Measurements from ENCODE around the gene KLHDC3. TPM values are rescaled to one million over a fixed set of nuclear protein-coding genes. Genes with fewer than 3 reads are reported as not detected.
"Not testable (repeated sequence)": the region's sequence is repeated elsewhere in the genome, so short reads cannot be mapped to it uniquely, and the experiment has no call there.

Gene KLHDC3
- total RNA-seq, 6 experiments from 2014 or later: 41.6 to 51.2 (median 45.9) TPM

GRCh38 chr6:43037197-43037596 lies 23.1 kb downstream of the KLHDC3 start:
- H3K4me3 Mint-ChIP-seq: no peak overlapping the region
- H3K27ac Mint-ChIP-seq: no peak overlapping the region
- H3K4me1 Mint-ChIP-seq (ENCODE audit: low read depth): no peaks in the 10 kb centered on the region
- peaks cover 38% of the 10 kb centered on the region for H3K36me3 Mint-ChIP-seq (ENCODE audit: low read depth)
- H3K27me3 Mint-ChIP-seq (ENCODE audit: insufficient read depth): peaks cover 6% of the 10 kb centered on the region; the same call in 1 of the 2 replicates
- no peak for TF ChIP-seq CTCF (IDR thresholded peaks at IDR 0.05)
- H3K9me3 Mint-ChIP-seq: no peaks in the 10 kb centered on the region
- no peak for DNase-seq

GRCh38 chr6:43037706-43038105 lies 23.7 kb downstream of the KLHDC3 start:
- DNase-seq: no peak
- peaks cover 6% of the 10 kb centered on the region; the same call in 1 of the 2 replicates for H3K27me3 Mint-ChIP-seq (ENCODE audit: insufficient read depth)

GRCh38 chr6:43038727-43039126 lies 24.7 kb downstream of the KLHDC3 start:
- H3K27me3 Mint-ChIP-seq (ENCODE audit: insufficient read depth): peaks cover 4% of the 10 kb centered on the region; the same call in 1 of the 2 replicates
- H3K4me1 Mint-ChIP-seq (ENCODE audit: low read depth): no peaks in the 10 kb centered on the region
- no peak for DNase-seq
- H3K9me3 Mint-ChIP-seq: no peaks in the 10 kb centered on the region
- no peak overlapping the region for H3K27ac Mint-ChIP-seq
- no peak overlapping the region for H3K4me3 Mint-ChIP-seq
- TF ChIP-seq CTCF (IDR thresholded peaks at IDR 0.05): no peak
- peaks cover 32% of the 10 kb centered on the region for H3K36me3 Mint-ChIP-seq (ENCODE audit: low read depth)

More at GRCh38 chr6:43037706-43038105, 23.7 kb downstream of the KLHDC3 start:
- Mint-ChIP-seq H3K36me3 (ENCODE audit: low read depth) (peaks cover 38% of the 10 kb centered on the region), H3K27ac (no peak overlapping the region), H3K4me3 (no peak overlapping the region), H3K4me1 (ENCODE audit: low read depth) (no peaks in the 10 kb centered on the region), H3K9me3 (no peaks in the 10 kb centered on the region)
- TF ChIP-seq CTCF (IDR thresholded peaks at IDR 0.05): no peak

- peaks cover 4% of the 10 kb centered on the region for H3K27me3 Mint-ChIP-seq (ENCODE audit: insufficient read depth)
- H3K4me3 Mint-ChIP-seq: no peak overlapping the region
- H3K27ac Mint-ChIP-seq: no peak overlapping the region
- H3K36me3 Mint-ChIP-seq (ENCODE audit: low read depth): peaks cover 35% of the 10 kb centered on the region; the same call in 1 of the 2 replicates
- no peaks in the 10 kb centered on the region for H3K9me3 Mint-ChIP-seq
- H3K4me1 Mint-ChIP-seq (ENCODE audit: low read depth): no peaks in the 10 kb centered on the region
- TF ChIP-seq CTCF (IDR thresholded peaks at IDR 0.05): no peak
- no peak for DNase-seq
These were observed 26.7 kb downstream of the KLHDC3 start for GRCh38 chr6:43040542-43041257.

GRCh38 chr6:43041475-43041874 lies 27.4 kb downstream of the KLHDC3 start:
- not testable (repeated sequence) for H3K9me3 Mint-ChIP-seq; H3K4me3 Mint-ChIP-seq; DNase-seq; H3K27me3 Mint-ChIP-seq (ENCODE audit: insufficient read depth); H3K4me1 Mint-ChIP-seq (ENCODE audit: low read depth); H3K27ac Mint-ChIP-seq
- H3K36me3 Mint-ChIP-seq (ENCODE audit: low read depth): peaks cover 41% of the 10 kb centered on the region; the same call in 1 of the 2 replicates

- Mint-ChIP-seq H3K4me1 (ENCODE audit: low read depth) (no peaks in the 10 kb centered on the region), H3K4me3 (no peak overlapping the region), H3K9me3 (no peaks in the 10 kb centered on the region), H3K27me3 (ENCODE audit: insufficient read depth) (no peaks in the 10 kb centered on the region; the same call in none of the 2 replicates), H3K27ac (no peak overlapping the region), H3K36me3 (ENCODE audit: low read depth) (peaks cover 26% of the 10 kb centered on the region; the same call in 1 of the 2 replicates)
- no peak for TF ChIP-seq CTCF (IDR thresholded peaks at IDR 0.05)
- no peak for DNase-seq
These were observed 29.3 kb downstream of the KLHDC3 start for GRCh38 chr6:43043310-43043709.
